ENCODE results near the gene SUSD5. TPM values are rescaled to one million over a fixed set of nuclear protein-coding genes. Genes with fewer than 3 reads are reported as not detected.

The SUSD5 gene
- total and polyA plus RNA-seq, 2 experiments from 2014 or later: 1.4 to 3.6 TPM

DNA sequence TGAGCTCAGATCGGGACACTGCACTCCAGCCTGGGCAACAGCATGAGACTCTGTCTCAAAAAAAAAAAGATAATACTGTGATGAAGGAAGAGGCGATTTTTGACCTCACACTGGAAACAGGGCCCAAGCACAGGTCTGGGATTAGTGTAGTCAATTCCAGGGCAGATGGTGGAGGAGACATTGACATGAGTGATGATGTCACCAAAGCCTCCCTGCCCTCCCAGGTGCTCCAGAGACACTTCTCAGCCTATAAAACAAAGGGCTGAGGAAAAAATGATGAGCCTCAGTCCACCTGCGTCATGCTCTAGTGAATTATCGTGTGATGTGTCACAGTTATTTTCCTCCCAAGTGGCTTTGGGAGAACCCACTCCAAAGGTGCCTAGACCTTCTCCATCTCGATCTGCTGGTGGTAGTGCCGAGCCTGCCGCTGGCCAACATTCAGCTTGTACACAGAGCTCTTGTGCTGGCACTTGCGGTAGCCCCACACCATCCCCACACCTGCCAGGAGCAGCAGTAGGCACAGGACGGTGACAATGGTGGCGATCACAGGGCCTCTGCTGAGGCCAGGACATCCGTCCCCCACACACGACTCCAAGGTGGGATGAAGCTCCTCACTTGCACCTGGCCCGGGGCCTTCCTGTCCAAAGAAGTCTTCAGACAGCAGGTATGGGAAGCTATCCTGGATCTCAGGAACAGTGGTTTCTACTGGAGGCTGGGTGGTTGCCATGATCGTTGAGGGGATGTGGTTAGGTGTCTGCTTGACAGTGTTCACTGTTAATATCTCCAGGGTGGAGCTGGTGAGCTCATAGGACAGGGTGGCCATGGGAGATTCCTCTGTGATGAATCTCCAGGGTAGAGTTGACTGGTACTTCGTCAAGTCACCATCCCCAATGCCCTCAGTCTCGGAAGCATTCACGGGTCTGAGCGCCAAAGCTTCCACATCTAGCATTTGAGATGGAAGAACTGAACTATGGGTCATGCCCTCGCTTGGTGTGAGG lies 65.9 kb downstream of the SUSD5 start:
- Histone ChIP-seq H3K4me3 (no peak overlapping the region), H3K36me3 (ENCODE audit: insufficient read depth) (no peaks in the 10 kb centered on the region), H4K20me1 (replicated peaks; ENCODE audit: insufficient read depth) (no peaks in the 10 kb centered on the region; the same call in 1 of the 2 replicates), H3K27ac (ENCODE audit: low read depth) (no peak overlapping the region), H3K79me2 (replicated peaks; ENCODE audit: insufficient read depth) (no peaks in the 10 kb centered on the region), H3K9me2 (ENCODE audit: insufficient read depth) (peaks cover 5% of the 10 kb centered on the region; the same call in 1 of the 2 replicates), H2AFZ (no peak overlapping the region), H3K4me2 (no peak overlapping the region), H3K27me3 (ENCODE audit: insufficient read depth) (no peaks in the 10 kb centered on the region), H3F3A (replicated peaks; ENCODE audit: low read depth) (no peaks in the 10 kb centered on the region), H3K4me1 (ENCODE audit: insufficient read depth) (no peaks in the 10 kb centered on the region)
- Mint-ChIP-seq H3K9me3 (no peaks in the 10 kb centered on the region), H3K36me3 (ENCODE audit: low read depth) (no peaks in the 10 kb centered on the region), H3K27me3 (ENCODE audit: insufficient read depth, low read depth, poor library complexity) (peaks cover 9% of the 10 kb centered on the region), H3K27ac (no peak overlapping the region), H3K4me1 (peaks cover 3% of the 10 kb centered on the region; the same call in 1 of the 3 replicates), H3K4me3 (no peak overlapping the region)
- TF ChIP-seq, protein P1, sequence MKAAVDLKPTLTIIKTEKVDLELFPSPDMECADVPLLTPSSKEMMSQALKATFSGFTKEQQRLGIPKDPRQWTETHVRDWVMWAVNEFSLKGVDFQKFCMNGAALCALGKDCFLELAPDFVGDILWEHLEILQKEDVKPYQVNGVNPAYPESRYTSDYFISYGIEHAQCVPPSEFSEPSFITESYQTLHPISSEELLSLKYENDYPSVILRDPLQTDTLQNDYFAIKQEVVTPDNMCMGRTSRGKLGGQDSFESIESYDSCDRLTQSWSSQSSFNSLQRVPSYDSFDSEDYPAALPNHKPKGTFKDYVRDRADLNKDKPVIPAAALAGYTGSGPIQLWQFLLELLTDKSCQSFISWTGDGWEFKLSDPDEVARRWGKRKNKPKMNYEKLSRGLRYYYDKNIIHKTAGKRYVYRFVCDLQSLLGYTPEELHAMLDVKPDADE (IDR thresholded peaks at IDR 0.05): no peak
- TF ChIP-seq EZH2phosphoT487 (IDR thresholded peaks at IDR 0.05; ENCODE audit: unreplicated experiment): no peak
- no peak for TF ChIP-seq REST (IDR thresholded peaks at IDR 0.05; ENCODE audit: unreplicated experiment)
- TF ChIP-seq, protein P2, sequence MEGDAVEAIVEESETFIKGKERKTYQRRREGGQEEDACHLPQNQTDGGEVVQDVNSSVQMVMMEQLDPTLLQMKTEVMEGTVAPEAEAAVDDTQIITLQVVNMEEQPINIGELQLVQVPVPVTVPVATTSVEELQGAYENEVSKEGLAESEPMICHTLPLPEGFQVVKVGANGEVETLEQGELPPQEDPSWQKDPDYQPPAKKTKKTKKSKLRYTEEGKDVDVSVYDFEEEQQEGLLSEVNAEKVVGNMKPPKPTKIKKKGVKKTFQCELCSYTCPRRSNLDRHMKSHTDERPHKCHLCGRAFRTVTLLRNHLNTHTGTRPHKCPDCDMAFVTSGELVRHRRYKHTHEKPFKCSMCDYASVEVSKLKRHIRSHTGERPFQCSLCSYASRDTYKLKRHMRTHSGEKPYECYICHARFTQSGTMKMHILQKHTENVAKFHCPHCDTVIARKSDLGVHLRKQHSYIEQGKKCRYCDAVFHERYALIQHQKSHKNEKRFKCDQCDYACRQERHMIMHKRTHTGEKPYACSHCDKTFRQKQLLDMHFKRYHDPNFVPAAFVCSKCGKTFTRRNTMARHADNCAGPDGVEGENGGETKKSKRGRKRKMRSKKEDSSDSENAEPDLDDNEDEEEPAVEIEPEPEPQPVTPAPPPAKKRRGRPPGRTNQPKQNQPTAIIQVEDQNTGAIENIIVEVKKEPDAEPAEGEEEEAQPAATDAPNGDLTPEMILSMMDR (conservative IDR thresholded peaks at IDR 0.05; ENCODE audit: low read depth in 2 of 2): no peak
- TF ChIP-seq, protein P3, sequence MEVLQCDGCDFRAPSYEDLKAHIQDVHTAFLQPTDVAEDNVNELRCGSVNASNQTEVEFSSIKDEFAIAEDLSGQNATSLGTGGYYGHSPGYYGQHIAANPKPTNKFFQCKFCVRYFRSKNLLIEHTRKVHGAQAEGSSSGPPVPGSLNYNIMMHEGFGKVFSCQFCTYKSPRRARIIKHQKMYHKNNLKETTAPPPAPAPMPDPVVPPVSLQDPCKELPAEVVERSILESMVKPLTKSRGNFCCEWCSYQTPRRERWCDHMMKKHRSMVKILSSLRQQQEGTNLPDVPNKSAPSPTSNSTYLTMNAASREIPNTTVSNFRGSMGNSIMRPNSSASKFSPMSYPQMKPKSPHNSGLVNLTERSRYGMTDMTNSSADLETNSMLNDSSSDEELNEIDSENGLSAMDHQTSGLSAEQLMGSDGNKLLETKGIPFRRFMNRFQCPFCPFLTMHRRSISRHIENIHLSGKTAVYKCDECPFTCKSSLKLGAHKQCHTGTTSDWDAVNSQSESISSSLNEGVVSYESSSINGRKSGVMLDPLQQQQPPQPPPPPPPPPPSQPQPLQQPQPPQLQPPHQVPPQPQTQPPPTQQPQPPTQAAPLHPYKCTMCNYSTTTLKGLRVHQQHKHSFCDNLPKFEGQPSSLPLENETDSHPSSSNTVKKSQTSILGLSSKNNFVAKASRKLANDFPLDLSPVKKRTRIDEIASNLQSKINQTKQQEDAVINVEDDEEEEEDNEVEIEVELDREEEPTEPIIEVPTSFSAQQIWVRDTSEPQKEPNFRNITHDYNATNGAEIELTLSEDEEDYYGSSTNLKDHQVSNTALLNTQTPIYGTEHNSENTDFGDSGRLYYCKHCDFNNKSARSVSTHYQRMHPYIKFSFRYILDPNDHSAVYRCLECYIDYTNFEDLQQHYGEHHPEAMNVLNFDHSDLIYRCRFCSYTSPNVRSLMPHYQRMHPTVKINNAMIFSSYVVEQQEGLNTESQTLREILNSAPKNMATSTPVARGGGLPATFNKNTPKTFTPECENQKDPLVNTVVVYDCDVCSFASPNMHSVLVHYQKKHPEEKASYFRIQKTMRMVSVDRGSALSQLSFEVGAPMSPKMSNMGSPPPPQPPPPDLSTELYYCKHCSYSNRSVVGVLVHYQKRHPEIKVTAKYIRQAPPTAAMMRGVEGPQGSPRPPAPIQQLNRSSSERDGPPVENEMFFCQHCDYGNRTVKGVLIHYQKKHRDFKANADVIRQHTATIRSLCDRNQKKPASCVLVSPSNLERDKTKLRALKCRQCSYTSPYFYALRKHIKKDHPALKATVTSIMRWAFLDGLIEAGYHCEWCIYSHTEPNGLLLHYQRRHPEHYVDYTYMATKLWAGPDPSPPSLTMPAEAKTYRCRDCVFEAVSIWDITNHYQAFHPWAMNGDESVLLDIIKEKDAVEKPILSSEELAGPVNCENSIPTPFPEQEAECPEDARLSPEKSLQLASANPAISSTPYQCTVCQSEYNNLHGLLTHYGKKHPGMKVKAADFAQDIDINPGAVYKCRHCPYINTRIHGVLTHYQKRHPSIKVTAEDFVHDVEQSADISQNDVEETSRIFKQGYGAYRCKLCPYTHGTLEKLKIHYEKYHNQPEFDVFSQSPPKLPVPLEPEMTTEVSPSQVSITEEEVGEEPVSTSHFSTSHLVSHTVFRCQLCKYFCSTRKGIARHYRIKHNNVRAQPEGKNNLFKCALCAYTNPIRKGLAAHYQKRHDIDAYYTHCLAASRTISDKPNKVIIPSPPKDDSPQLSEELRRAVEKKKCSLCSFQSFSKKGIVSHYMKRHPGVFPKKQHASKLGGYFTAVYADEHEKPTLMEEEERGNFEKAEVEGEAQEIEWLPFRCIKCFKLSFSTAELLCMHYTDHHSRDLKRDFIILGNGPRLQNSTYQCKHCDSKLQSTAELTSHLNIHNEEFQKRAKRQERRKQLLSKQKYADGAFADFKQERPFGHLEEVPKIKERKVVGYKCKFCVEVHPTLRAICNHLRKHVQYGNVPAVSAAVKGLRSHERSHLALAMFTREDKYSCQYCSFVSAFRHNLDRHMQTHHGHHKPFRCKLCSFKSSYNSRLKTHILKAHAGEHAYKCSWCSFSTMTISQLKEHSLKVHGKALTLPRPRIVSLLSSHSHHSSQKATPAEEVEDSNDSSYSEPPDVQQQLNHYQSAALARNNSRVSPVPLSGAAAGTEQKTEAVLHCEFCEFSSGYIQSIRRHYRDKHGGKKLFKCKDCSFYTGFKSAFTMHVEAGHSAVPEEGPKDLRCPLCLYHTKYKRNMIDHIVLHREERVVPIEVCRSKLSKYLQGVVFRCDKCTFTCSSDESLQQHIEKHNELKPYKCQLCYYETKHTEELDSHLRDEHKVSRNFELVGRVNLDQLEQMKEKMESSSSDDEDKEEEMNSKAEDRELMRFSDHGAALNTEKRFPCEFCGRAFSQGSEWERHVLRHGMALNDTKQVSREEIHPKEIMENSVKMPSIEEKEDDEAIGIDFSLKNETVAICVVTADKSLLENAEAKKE (CRISPR knock-in tag; IDR thresholded peaks at IDR 0.05): no peak
- no peak for TF ChIP-seq EZH2 (IDR thresholded peaks at IDR 0.05; ENCODE audit: low read depth, unreplicated experiment)
- no peak for TF ChIP-seq POLR2AphosphoS5 (IDR thresholded peaks at IDR 0.05; ENCODE audit: low read depth)
- TF ChIP-seq STAT1 (IDR thresholded peaks at IDR 0.05; ENCODE audit: unreplicated experiment): no peak
- no peak for TF ChIP-seq JUNB (IDR thresholded peaks at IDR 0.05; ENCODE audit: unreplicated experiment)
- ATAC-seq: no peak
- no peak for DNase-seq (ENCODE audit: low spot score)

Data from GM23338 (cell line).